Stimulated activated memory B cell treated with anti-CD40 and anti-IgM and Interleukin-4, amounts not matched to agents 10 μg/mL and 1 μg/mL and 100 μg/mL, for 72 hours (primary cell): ENCODE measurements around the gene MYO7A.

Source experiments
- ATAC-seq: fragments of 150-1000 bp; cut with Tn5 transposase; 2 replicates; pipeline ENCODE4 v1.10.0; 2021
- H3K27ac Mint-ChIP-seq: one replicate; pipeline ENCODE4 v1.8.0; 2022; ENCODE audit warnings: mild to moderate bottlenecking, mixed read lengths
- H3K27me3 Mint-ChIP-seq: one replicate; pipeline ENCODE4 v1.8.0; 2022; ENCODE audit warnings: mixed read lengths
- H3K36me3 Mint-ChIP-seq: one replicate; pipeline ENCODE4 v1.8.0; 2022; ENCODE audit warnings: mixed read lengths
- H3K4me1 Mint-ChIP-seq: one replicate; pipeline ENCODE4 v1.8.0; 2022; ENCODE audit warnings: mixed read lengths
- H3K4me3 Mint-ChIP-seq: one replicate; pipeline ENCODE4 v1.8.0; 2022; ENCODE audit warnings: mild to moderate bottlenecking, moderate library complexity, mixed read lengths
- H3K9me3 Mint-ChIP-seq: one replicate; pipeline ENCODE4 v1.8.0; 2022; ENCODE audit warnings: mixed read lengths

MYO7A gene

GRCh38 chr11:77101043-77101537 is 27.0 kb upstream of the MYO7A start:
- Mint-ChIP-seq H3K4me3 (no peak overlapping the region), H3K4me1 (no peaks in the 10 kb centered on the region), H3K27me3 (peaks cover 8% of the 10 kb centered on the region), H3K27ac (no peak overlapping the region), H3K9me3 (no peaks in the 10 kb centered on the region), H3K36me3 (no peaks in the 10 kb centered on the region)
- no peak for ATAC-seq

GRCh38 chr11:77102246-77103210 is 25.5 kb upstream of the MYO7A start, which contains the start of gene OMP:
Gene OMP (plus strand): TSS chr11:77102840. CDS start chr11:77102840, 0 bp downstream.
- peaks cover 15% of the 10 kb centered on the region for H3K27me3 Mint-ChIP-seq
- no peak within 1 kb of the TSS for H3K4me3 Mint-ChIP-seq
- H3K9me3 Mint-ChIP-seq: no peaks in the 10 kb centered on the region
- ATAC-seq: no peak
- no peaks in the 10 kb centered on the region for H3K4me1 Mint-ChIP-seq
- H3K36me3 Mint-ChIP-seq: no peaks in the 10 kb centered on the region
- no peak within 1 kb of the TSS for H3K27ac Mint-ChIP-seq

GRCh38 chr11:77103319-77103718 is 24.7 kb upstream of the MYO7A start:
- Mint-ChIP-seq H3K4me3 (no peak overlapping the region), H3K36me3 (no peaks in the 10 kb centered on the region), H3K9me3 (no peaks in the 10 kb centered on the region), H3K4me1 (no peaks in the 10 kb centered on the region), H3K27me3 (peaks cover 23% of the 10 kb centered on the region), H3K27ac (no peak overlapping the region)
- no peak for ATAC-seq

GRCh38 chr11:77104727-77105126 is 23.3 kb upstream of the MYO7A start:
- no peaks in the 10 kb centered on the region for H3K9me3 Mint-ChIP-seq

GRCh38 chr11:77106321-77106720 is 21.7 kb upstream of the MYO7A start:
- Mint-ChIP-seq H3K36me3 (no peaks in the 10 kb centered on the region), H3K27ac (no peak overlapping the region), H3K27me3 (peaks cover 33% of the 10 kb centered on the region), H3K4me3 (no peak overlapping the region), H3K4me1 (no peaks in the 10 kb centered on the region), H3K9me3 (no peaks in the 10 kb centered on the region)
- no peak for ATAC-seq

More at GRCh38 chr11:77104727-77105126, 23.3 kb upstream of the MYO7A start:
- Mint-ChIP-seq H3K4me3 (no peak overlapping the region), H3K27ac (no peak overlapping the region), H3K4me1 (no peaks in the 10 kb centered on the region), H3K27me3 (peaks cover 33% of the 10 kb centered on the region), H3K36me3 (no peaks in the 10 kb centered on the region)
- ATAC-seq: no peak

- H3K27ac Mint-ChIP-seq: no peak overlapping the region
- H3K4me1 Mint-ChIP-seq: no peaks in the 10 kb centered on the region
- no peaks in the 10 kb centered on the region for H3K9me3 Mint-ChIP-seq
- H3K27me3 Mint-ChIP-seq: peaks cover 33% of the 10 kb centered on the region
- H3K36me3 Mint-ChIP-seq: no peaks in the 10 kb centered on the region
- H3K4me3 Mint-ChIP-seq: no peak overlapping the region
- ATAC-seq: no peak
Observed at GRCh38 chr11:77106759-77107158, 21.3 kb upstream of the MYO7A start.

GRCh38 chr11:77107950-77108349 is 20.1 kb upstream of the MYO7A start:
- no peak overlapping the region for H3K27ac Mint-ChIP-seq
- ATAC-seq: no peak
- H3K4me3 Mint-ChIP-seq: no peak overlapping the region
- H3K9me3 Mint-ChIP-seq: no peaks in the 10 kb centered on the region
- no peaks in the 10 kb centered on the region for H3K4me1 Mint-ChIP-seq
- no peaks in the 10 kb centered on the region for H3K36me3 Mint-ChIP-seq
- H3K27me3 Mint-ChIP-seq: peaks cover 33% of the 10 kb centered on the region

- no peak overlapping the region for H3K4me3 Mint-ChIP-seq
- no peak for ATAC-seq
- H3K9me3 Mint-ChIP-seq: no peaks in the 10 kb centered on the region
- H3K4me1 Mint-ChIP-seq: no peaks in the 10 kb centered on the region
- no peak overlapping the region for H3K27ac Mint-ChIP-seq
- no peaks in the 10 kb centered on the region for H3K36me3 Mint-ChIP-seq
- peaks cover 33% of the 10 kb centered on the region for H3K27me3 Mint-ChIP-seq
Observed at GRCh38 chr11:77108436-77108835, 19.6 kb upstream of the MYO7A start.

- Mint-ChIP-seq H3K36me3 (no peaks in the 10 kb centered on the region), H3K9me3 (no peaks in the 10 kb centered on the region), H3K4me3 (no peak overlapping the region), H3K27ac (no peak overlapping the region), H3K27me3 (peaks cover 33% of the 10 kb centered on the region), H3K4me1 (no peaks in the 10 kb centered on the region)
- no peak for ATAC-seq
Observed at GRCh38 chr11:77109236-77110019, 18.6 kb upstream of the MYO7A start.

GRCh38 chr11:77110836-77111235 is 17.2 kb upstream of the MYO7A start:
- Mint-ChIP-seq H3K4me3 (no peak overlapping the region), H3K27ac (no peak overlapping the region), H3K9me3 (no peaks in the 10 kb centered on the region), H3K36me3 (no peaks in the 10 kb centered on the region), H3K4me1 (no peaks in the 10 kb centered on the region), H3K27me3 (peaks cover 33% of the 10 kb centered on the region)
- ATAC-seq: no peak

GRCh38 chr11:77111277-77111676 is 16.8 kb upstream of the MYO7A start:
- no peaks in the 10 kb centered on the region for H3K4me1 Mint-ChIP-seq
- H3K27ac Mint-ChIP-seq: no peak overlapping the region
- H3K27me3 Mint-ChIP-seq: peaks cover 33% of the 10 kb centered on the region

GRCh38 chr11:77111946-77112345 is 16.1 kb upstream of the MYO7A start:
- Mint-ChIP-seq H3K9me3 (no peaks in the 10 kb centered on the region), H3K36me3 (no peaks in the 10 kb centered on the region), H3K27ac (no peak overlapping the region), H3K4me3 (no peak overlapping the region), H3K4me1 (no peaks in the 10 kb centered on the region), H3K27me3 (peaks cover 32% of the 10 kb centered on the region)
- ATAC-seq: no peak

More at GRCh38 chr11:77111277-77111676, 16.8 kb upstream of the MYO7A start:
- no peaks in the 10 kb centered on the region for H3K9me3 Mint-ChIP-seq
- no peak overlapping the region for H3K4me3 Mint-ChIP-seq
- ATAC-seq: no peak
- no peaks in the 10 kb centered on the region for H3K36me3 Mint-ChIP-seq

- no peak overlapping the region for H3K4me3 Mint-ChIP-seq
- H3K27me3 Mint-ChIP-seq: peaks cover 23% of the 10 kb centered on the region
- H3K36me3 Mint-ChIP-seq: no peaks in the 10 kb centered on the region
- no peaks in the 10 kb centered on the region for H3K4me1 Mint-ChIP-seq
- H3K9me3 Mint-ChIP-seq: no peaks in the 10 kb centered on the region
- ATAC-seq: no peak
- H3K27ac Mint-ChIP-seq: no peak overlapping the region
Observed at GRCh38 chr11:77112641-77113381, 15.2 kb upstream of the MYO7A start.

GRCh38 chr11:77113382-77114088 is 14.5 kb upstream of the MYO7A start:
- ATAC-seq: no peak
- no peak overlapping the region for H3K27ac Mint-ChIP-seq
- no peak overlapping the region for H3K4me3 Mint-ChIP-seq
- no peaks in the 10 kb centered on the region for H3K36me3 Mint-ChIP-seq
- no peaks in the 10 kb centered on the region for H3K4me1 Mint-ChIP-seq
- H3K27me3 Mint-ChIP-seq: peaks cover 16% of the 10 kb centered on the region
- no peaks in the 10 kb centered on the region for H3K9me3 Mint-ChIP-seq
